ENCODE measurements around the gene NDUFC1. TPM values are rescaled to one million over a fixed set of nuclear protein-coding genes. Genes with fewer than 3 reads are reported as not detected.
A peak's percentile ranks its signal among the peaks of the same experiment; 100 is the strongest.

The NDUFC1 gene
- total and polyA plus RNA-seq, 2 donors (not counting 3 experiments of a cell fraction or from before 2014, with no cell fraction given) = 65.2 to 78.1 TPM

DNA sequence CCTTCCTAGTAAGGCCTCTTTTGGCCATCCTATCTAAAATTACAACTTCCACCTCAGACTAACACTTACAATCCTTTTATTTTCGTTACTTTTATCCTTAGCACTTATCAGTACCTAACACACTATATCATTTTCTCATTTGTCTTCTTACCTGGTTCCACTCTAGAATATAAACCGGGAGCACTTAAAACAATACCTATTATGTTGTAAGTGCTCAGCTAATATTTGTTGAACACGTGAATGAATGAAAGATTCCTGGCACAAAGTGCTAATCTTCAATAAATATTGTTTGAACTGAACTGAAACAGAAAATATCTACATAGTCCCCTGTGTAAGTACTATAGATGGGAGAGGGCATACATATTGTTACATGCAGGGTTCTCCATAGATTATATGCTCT, 36.6 kb downstream of the NDUFC1 start:
- Histone ChIP-seq H4K20me1 (replicated peaks; ENCODE audit: control insufficient read depth, extremely low read depth, insufficient read depth, low read length) (no peaks in the 10 kb centered on the region), H3K27me3 (ENCODE audit: control insufficient read depth in 2 of 2, insufficient read depth in 2 of 2, low read length in 2 of 2) (no peaks in the 10 kb centered on the region), H3K9ac (replicated peaks; ENCODE audit: extremely low read depth, insufficient read depth, low read length) (peak overlapping the region; percentile 1), H3K27ac (ENCODE audit: insufficient read depth, low read depth, low read length) (no peak overlapping the region), H3K36me3 (ENCODE audit: control insufficient read depth in 2 of 2, extremely low read depth in 1 of 2, insufficient read depth in 2 of 2, low read length in 2 of 2) (no peaks in the 10 kb centered on the region), H3K4me1 (ENCODE audit: control insufficient read depth, extremely low read depth, insufficient read depth, low read length) (peaks cover 14% of the 10 kb centered on the region), H2AFZ (ENCODE audit: low read depth, low read length) (no peak overlapping the region), H3K9me3 (replicated peaks; ENCODE audit: control insufficient read depth, insufficient read depth, low read length) (no peaks in the 10 kb centered on the region), H3K4me3 (replicated peaks in 1 of 3; ENCODE audit: insufficient read depth in 1 of 3, low read depth in 1 of 3, low read length in 3 of 3) (no peak overlapping the region), H3K9me1 (replicated peaks; ENCODE audit: control insufficient read depth, extremely low read depth, insufficient read depth, low read length) (no peaks in the 10 kb centered on the region), H3K79me2 (ENCODE audit: control insufficient read depth, insufficient read depth, low read length) (no peaks in the 10 kb centered on the region), H3K4me2 (ENCODE audit: insufficient read depth, low read length) (peak overlapping the region; percentile 90)
- BruUV-seq (replicated peaks) = no TSS peak
- no peak for DNase-seq (ENCODE audit: low read depth, low spot score)
- intact Hi-C loops (cut with micrococcal nuclease) = no loop called here
- CTCF ChIA-PET = interaction anchor here (1.0 to 2.3 kb wide), 8 partner anchors 11 to 235 kb away, joined by 3 to 23 read pairs (median 5); partner anchors contain the start of gene NAA15
- FAIRE-seq = no peak
- POLR2A ChIA-PET = no interaction called here
- no peak for TF ChIP-seq EZH2 (IDR thresholded peaks at IDR 0.05; ENCODE audit: borderline replicate concordance, low read depth, low read length, severe bottlenecking)
- TF ChIP-seq, protein P1, sequence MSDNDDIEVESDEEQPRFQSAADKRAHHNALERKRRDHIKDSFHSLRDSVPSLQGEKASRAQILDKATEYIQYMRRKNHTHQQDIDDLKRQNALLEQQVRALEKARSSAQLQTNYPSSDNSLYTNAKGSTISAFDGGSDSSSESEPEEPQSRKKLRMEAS (IDR thresholded peaks at IDR 0.05; ENCODE audit: insufficient read depth, insufficient read length) = no peak
- no peak for TF ChIP-seq GATA2 (IDR thresholded peaks at IDR 0.05; ENCODE audit: insufficient read depth, insufficient read length, low read depth, low read length)
- TF ChIP-seq POLR2AphosphoS5 (IDR thresholded peaks at IDR 0.05; ENCODE audit: insufficient read depth, low read depth, low read length) = no peak
- no peak for TF ChIP-seq POLR2A (IDR thresholded peaks at IDR 0.05; ENCODE audit: low read depth, low read length)
- no peak for TF ChIP-seq MYC (IDR thresholded peaks at IDR 0.05; ENCODE audit: low read depth, low read length)
- TF ChIP-seq, protein P2, sequence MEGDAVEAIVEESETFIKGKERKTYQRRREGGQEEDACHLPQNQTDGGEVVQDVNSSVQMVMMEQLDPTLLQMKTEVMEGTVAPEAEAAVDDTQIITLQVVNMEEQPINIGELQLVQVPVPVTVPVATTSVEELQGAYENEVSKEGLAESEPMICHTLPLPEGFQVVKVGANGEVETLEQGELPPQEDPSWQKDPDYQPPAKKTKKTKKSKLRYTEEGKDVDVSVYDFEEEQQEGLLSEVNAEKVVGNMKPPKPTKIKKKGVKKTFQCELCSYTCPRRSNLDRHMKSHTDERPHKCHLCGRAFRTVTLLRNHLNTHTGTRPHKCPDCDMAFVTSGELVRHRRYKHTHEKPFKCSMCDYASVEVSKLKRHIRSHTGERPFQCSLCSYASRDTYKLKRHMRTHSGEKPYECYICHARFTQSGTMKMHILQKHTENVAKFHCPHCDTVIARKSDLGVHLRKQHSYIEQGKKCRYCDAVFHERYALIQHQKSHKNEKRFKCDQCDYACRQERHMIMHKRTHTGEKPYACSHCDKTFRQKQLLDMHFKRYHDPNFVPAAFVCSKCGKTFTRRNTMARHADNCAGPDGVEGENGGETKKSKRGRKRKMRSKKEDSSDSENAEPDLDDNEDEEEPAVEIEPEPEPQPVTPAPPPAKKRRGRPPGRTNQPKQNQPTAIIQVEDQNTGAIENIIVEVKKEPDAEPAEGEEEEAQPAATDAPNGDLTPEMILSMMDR (IDR thresholded peaks at IDR 0.05; ENCODE audit: extremely low read depth in 1 of 2, insufficient read depth in 1 of 2, low read depth in 1 of 2, low read length in 2 of 2) = no peak
- no peak for TF ChIP-seq JUN (IDR thresholded peaks at IDR 0.05; ENCODE audit: borderline replicate concordance, insufficient read depth, insufficient read length, low read depth)
- TF ChIP-seq FOS (IDR thresholded peaks at IDR 0.05; ENCODE audit: borderline replicate concordance, insufficient read depth, low read length) = no peak
- dilution Hi-C loops (cut with MboI; ENCODE audit: extremely low pct_ligation_motif_present, low sequenced_read_pairs) = no loop called here
